ENCODE data around the gene ZKSCAN3. TPM values are rescaled to one million over a fixed set of nuclear protein-coding genes. Genes with fewer than 3 reads are reported as not detected.

The ZKSCAN3 gene
- total and polyA plus RNA-seq, 2 experiments from 2014 or later: 3.0 to 7.6 TPM

- TF ChIP-seq ZNF331 (CRISPR knock-in tag; IDR thresholded peaks at IDR 0.05; ENCODE audit: low read depth) (0 out of 2 replicates have a peak, but pooled peaks have one; percentile 1), NANOG (IDR thresholded peaks at IDR 0.05; ENCODE audit: borderline replicate concordance) (no peak)
- DNase-seq (ENCODE audit: low spot score) (no peak), ATAC-seq (peak; percentile 6)
These were observed 13.2 kb upstream of the ZKSCAN3 start for GRCh38 chr6:28336284-28337120.

GRCh38 chr6:28337121-28337520 is 12.6 kb upstream of the ZKSCAN3 start:
- DNase-seq (ENCODE audit: low spot score) (no peak), ATAC-seq (no peak)
- 0 out of 2 replicates have a peak, but pooled peaks cover 4% of the 10 kb centered on the region for H3K79me2 ChIP-seq (replicated peaks; ENCODE audit: insufficient read depth)
- no peaks in the 10 kb centered on the region for H4K20me1 ChIP-seq (replicated peaks; ENCODE audit: insufficient read depth)
- Mint-ChIP-seq H3K9me3 (no peaks in the 10 kb centered on the region), H3K4me3 (no peak overlapping the region), H3K4me1 (peaks cover 9% of the 10 kb centered on the region), H3K27me3 (ENCODE audit: insufficient read depth, low read depth, poor library complexity) (no peaks in the 10 kb centered on the region), H3K27ac (no peak overlapping the region), H3K36me3 (ENCODE audit: low read depth) (no peaks in the 10 kb centered on the region; the same call in 2 of the 3 replicates)
- no peaks in the 10 kb centered on the region for H3K36me3 ChIP-seq (ENCODE audit: insufficient read depth)
- H3K4me2 ChIP-seq: peak overlapping the region; percentile 83
- H3K4me3 ChIP-seq: peak overlapping the region; percentile 73
- no peaks in the 10 kb centered on the region for H3K27me3 ChIP-seq (ENCODE audit: insufficient read depth)
- H3K27ac ChIP-seq (ENCODE audit: low read depth): no peak overlapping the region
- H3K9me2 ChIP-seq (ENCODE audit: insufficient read depth): no peaks in the 10 kb centered on the region
- peaks cover 9% of the 10 kb centered on the region for H3K4me1 ChIP-seq (ENCODE audit: insufficient read depth)
- H3F3A ChIP-seq (replicated peaks; ENCODE audit: low read depth): peaks cover 3% of the 10 kb centered on the region; the same call in 1 of the 2 replicates
- H2AFZ ChIP-seq: no peak overlapping the region
- no peak for TF ChIP-seq JUNB (IDR thresholded peaks at IDR 0.05; ENCODE audit: unreplicated experiment)
- TF ChIP-seq REST (IDR thresholded peaks at IDR 0.05; ENCODE audit: unreplicated experiment): no peak
- no peak for TF ChIP-seq ZNF331 (CRISPR knock-in tag; IDR thresholded peaks at IDR 0.05; ENCODE audit: low read depth)
- TF ChIP-seq STAT1 (IDR thresholded peaks at IDR 0.05; ENCODE audit: unreplicated experiment): no peak
- no peak for TF ChIP-seq CTCF (conservative IDR thresholded peaks at IDR 0.05; ENCODE audit: low read depth in 2 of 2)
- TF ChIP-seq ETS1 (IDR thresholded peaks at IDR 0.05): no peak
- TF ChIP-seq CREB1 (CRISPR knock-in tag; IDR thresholded peaks at IDR 0.05; ENCODE audit: low read depth): no peak
- no peak for TF ChIP-seq ZNF114 (CRISPR knock-in tag; IDR thresholded peaks at IDR 0.05)
- TF ChIP-seq EZH2phosphoT487 (IDR thresholded peaks at IDR 0.05; ENCODE audit: unreplicated experiment): no peak
- no peak for TF ChIP-seq POLR2AphosphoS5 (IDR thresholded peaks at IDR 0.05; ENCODE audit: low read depth)
- no peak for TF ChIP-seq EZH2 (IDR thresholded peaks at IDR 0.05; ENCODE audit: low read depth, unreplicated experiment)

More at GRCh38 chr6:28336284-28337120, 13.2 kb upstream of the ZKSCAN3 start:
- Histone ChIP-seq H3K4me3 (peak overlapping the region; percentile 73), H3K4me1 (ENCODE audit: insufficient read depth) (peaks cover 9% of the 10 kb centered on the region), H4K20me1 (replicated peaks; ENCODE audit: insufficient read depth) (no peaks in the 10 kb centered on the region), H3K27me3 (ENCODE audit: insufficient read depth) (no peaks in the 10 kb centered on the region), H2AFZ (no peak overlapping the region), H3K36me3 (ENCODE audit: insufficient read depth) (no peaks in the 10 kb centered on the region), H3K27ac (ENCODE audit: low read depth) (peak overlapping the region; percentile 98), H3K4me2 (peak overlapping the region; percentile 83), H3F3A (replicated peaks; ENCODE audit: low read depth) (peaks cover 3% of the 10 kb centered on the region; the same call in 1 of the 2 replicates), H3K79me2 (replicated peaks; ENCODE audit: insufficient read depth) (0 out of 2 replicates have a peak, but pooled peaks cover 4% of the 10 kb centered on the region), H3K9me2 (ENCODE audit: insufficient read depth) (no peaks in the 10 kb centered on the region)
- no peak overlapping the region for H3K4me3 Mint-ChIP-seq
- H3K27ac Mint-ChIP-seq: no peak overlapping the region
- H3K4me1 Mint-ChIP-seq: peaks cover 9% of the 10 kb centered on the region
- H3K9me3 Mint-ChIP-seq: no peaks in the 10 kb centered on the region
- no peaks in the 10 kb centered on the region for H3K27me3 Mint-ChIP-seq (ENCODE audit: insufficient read depth, low read depth, poor library complexity)
- no peaks in the 10 kb centered on the region; the same call in 2 of the 3 replicates for H3K36me3 Mint-ChIP-seq (ENCODE audit: low read depth)
